ENCODE results near the gene LRRC46.

LRRC46 gene

GRCh38 chr17:47821031-47821423 lies 10.4 kb upstream of the LRRC46 start:
- TF ChIP-seq, protein P1, sequence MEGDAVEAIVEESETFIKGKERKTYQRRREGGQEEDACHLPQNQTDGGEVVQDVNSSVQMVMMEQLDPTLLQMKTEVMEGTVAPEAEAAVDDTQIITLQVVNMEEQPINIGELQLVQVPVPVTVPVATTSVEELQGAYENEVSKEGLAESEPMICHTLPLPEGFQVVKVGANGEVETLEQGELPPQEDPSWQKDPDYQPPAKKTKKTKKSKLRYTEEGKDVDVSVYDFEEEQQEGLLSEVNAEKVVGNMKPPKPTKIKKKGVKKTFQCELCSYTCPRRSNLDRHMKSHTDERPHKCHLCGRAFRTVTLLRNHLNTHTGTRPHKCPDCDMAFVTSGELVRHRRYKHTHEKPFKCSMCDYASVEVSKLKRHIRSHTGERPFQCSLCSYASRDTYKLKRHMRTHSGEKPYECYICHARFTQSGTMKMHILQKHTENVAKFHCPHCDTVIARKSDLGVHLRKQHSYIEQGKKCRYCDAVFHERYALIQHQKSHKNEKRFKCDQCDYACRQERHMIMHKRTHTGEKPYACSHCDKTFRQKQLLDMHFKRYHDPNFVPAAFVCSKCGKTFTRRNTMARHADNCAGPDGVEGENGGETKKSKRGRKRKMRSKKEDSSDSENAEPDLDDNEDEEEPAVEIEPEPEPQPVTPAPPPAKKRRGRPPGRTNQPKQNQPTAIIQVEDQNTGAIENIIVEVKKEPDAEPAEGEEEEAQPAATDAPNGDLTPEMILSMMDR (IDR thresholded peaks at IDR 0.05; ENCODE audit: extremely low read depth, missing control alignments), result no peak
- DNase-seq (ENCODE audit: low spot score), result no peak

DNA sequence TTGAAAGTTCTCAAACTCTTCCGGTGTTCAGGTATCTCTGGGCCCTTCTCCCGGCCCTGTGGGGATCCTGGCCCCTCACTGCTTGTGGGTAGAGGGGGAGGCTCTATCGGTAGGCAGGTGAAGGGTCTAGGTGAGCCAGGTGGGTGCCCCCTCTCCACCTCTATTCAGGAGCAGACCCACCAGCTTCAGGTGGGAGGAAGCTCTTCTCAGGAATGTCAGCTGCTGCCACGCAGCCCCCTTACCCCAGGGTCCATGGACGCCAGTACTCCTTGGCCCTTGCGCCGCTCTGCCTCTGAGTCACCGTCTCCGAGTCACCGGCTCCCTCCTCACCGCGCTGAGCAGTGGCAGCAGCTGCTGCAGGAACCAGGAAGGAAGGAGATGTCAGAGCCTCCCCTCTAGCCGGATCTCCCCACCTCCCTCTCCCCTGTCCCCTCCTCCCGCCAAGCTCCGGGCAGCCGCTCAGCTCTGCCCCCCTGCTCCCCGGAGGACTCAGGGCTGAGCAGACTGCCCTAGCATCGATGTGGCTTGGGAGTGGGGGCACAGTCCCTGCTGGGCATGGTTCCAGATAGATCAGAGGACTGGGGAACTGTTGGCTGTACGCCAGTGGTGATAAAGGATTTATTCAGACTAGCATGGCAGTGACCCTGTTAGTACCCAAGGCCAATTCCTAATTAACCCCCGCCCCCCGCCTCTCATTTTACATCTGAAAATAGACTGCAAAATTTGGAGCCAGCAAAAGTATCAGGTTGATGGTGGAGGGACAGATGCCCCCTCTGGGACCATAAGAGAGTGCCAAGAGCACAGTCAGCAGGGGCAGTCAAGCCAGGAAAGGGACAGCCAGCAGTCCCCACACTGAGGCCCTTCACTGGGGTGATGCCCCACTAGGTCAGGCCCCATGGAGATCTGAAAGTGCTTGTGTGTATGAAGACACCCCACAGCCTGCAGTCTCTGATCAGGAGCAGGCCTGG lies 9.8 kb upstream of the LRRC46 start, which contains the start of gene OSBPL7:
OSBPL7 (minus strand) TSS at position 371 of the 968 bp plus-strand sequence. CDS start 1,516 bp downstream, outside the sequence.
- TF ChIP-seq, protein P1 (IDR thresholded peaks at IDR 0.05; ENCODE audit: extremely low read depth, missing control alignments), result peak; percentile 62
- DNase-seq (ENCODE audit: low spot score), result peak; percentile 91

DNA sequence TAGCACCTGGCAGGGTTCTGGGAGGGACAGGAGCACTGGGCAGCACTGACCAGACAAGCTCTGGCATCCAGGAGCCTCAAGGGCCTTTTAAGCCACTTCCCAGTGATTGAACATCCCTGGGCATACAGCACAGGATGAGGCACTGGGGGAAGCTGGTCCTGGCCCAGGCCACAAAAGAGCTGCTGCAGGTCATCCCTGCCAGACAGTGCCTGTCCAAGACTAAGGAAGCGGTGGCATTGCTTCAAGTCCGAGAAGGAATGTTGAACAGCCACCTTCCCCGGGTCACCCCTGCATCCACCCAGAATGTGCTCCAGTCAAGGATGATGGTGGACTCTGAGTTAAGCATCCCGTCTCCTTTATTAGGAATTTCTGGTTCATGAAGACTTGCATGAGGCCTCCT lies 8.7 kb upstream of the LRRC46 start:
- DNase-seq (ENCODE audit: low spot score), result no peak
- TF ChIP-seq, protein P1 (IDR thresholded peaks at IDR 0.05; ENCODE audit: extremely low read depth, missing control alignments), result no peak

DNA sequence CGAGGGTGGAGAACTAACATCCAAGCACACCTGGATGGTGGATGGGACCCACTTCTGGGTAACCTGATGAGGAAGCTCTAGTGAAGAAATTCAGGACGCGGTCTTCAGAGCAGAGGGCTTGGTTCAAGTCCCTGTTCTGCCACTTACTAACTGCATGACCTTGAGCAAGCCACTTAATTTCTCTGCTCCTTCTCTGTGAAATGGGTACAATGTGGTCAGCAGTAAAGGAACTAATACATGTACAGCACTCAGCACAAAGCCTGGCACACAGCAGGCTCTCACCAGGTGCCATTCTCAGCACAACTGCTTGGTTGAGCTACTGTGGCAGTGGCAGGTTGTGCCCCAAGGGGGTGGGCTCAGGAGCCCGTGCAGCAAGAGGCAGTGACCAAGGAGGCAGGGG lies 8.0 kb upstream of the LRRC46 start:
- no peak for DNase-seq (ENCODE audit: low spot score)
- TF ChIP-seq, protein P1 (IDR thresholded peaks at IDR 0.05; ENCODE audit: extremely low read depth, missing control alignments), result no peak

- TF ChIP-seq, protein P1 (IDR thresholded peaks at IDR 0.05; ENCODE audit: extremely low read depth, missing control alignments), result no peak
- DNase-seq (ENCODE audit: low spot score), result no peak
Measured at GRCh38 chr17:47829870-47830269, 1.6 kb upstream of the LRRC46 start.

- DNase-seq (ENCODE audit: low spot score), result no peak
- TF ChIP-seq, protein P1 (IDR thresholded peaks at IDR 0.05; ENCODE audit: extremely low read depth, missing control alignments), result no peak
Measured at GRCh38 chr17:47830396-47831002, 971 bp upstream of the LRRC46 start.

DNA sequence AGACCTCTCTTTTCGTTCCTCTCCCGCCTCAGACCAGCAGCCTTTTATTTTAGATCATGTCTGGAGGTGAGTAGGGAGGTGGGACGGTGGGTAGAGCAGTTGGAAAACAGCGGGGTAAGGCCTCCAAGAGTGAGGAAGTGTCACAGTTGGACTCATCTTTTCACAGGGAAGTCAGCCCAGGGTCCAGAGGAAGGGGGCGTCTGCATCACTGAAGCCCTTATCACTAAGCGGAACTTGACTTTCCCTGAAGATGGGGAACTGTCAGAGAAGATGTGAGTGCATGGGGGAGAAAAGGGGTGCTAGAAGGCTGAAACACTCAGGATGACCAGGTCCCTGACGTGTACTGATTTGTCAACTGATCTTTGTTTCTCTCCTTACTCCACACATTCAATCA lies 461 bp downstream of the LRRC46 start:
- DNase-seq (ENCODE audit: low spot score), result no peak
- TF ChIP-seq, protein P1 (IDR thresholded peaks at IDR 0.05; ENCODE audit: extremely low read depth, missing control alignments), result no peak

Measured in GM20000 (cell line).